H9 (cell line): ENCODE data around the gene TRPM4. TPM values are rescaled to one million over a fixed set of nuclear protein-coding genes. Genes with fewer than 3 reads are reported as not detected.

Source experiments
- DNase-seq: peaks from one replicate; pipeline ENCODE4 v3.0.0-alpha.2; 2017
- H2AFZ ChIP-seq: one replicate; pipeline ENCODE4 v1.6.1; 2013; ENCODE audit warnings: mild to moderate bottlenecking, low read length, control low read depth, moderate library complexity
- H2AK5ac ChIP-seq: 2 replicates; pipeline ENCODE4 v1.6.1; 2013; ENCODE audit warnings: low read length, control low read depth, mixed read lengths; ENCODE audit not compliant: insufficient read length
- H2BK120ac ChIP-seq: one replicate; pipeline ENCODE4 v1.6.1; 2013; ENCODE audit warnings: low read depth, mild to moderate bottlenecking, low read length, control low read depth, inconsistent platforms; ENCODE audit not compliant: poor library complexity, severe bottlenecking
- H2BK12ac ChIP-seq: 2 replicates; pipeline ENCODE4 v1.6.1; 2013; ENCODE audit warnings: low read length, control low read depth, mixed read lengths, low read depth; ENCODE audit not compliant: insufficient read length
- H2BK15ac ChIP-seq: 2 replicates; pipeline ENCODE4 v1.6.1; 2013; ENCODE audit warnings: low read depth, low read length, control low read depth
- H2BK20ac ChIP-seq: one replicate; pipeline ENCODE4 v1.6.1; 2013; ENCODE audit warnings: low read depth, mild to moderate bottlenecking, low read length, control low read depth, inconsistent platforms; ENCODE audit not compliant: poor library complexity, severe bottlenecking
- H2BK5ac ChIP-seq: 2 replicates; pipeline ENCODE4 v1.6.1; 2013; ENCODE audit warnings: low read length, control low read depth, mixed read lengths; ENCODE audit not compliant: insufficient read length
- H3K14ac ChIP-seq: 2 replicates; pipeline ENCODE4 v1.6.1; 2013; ENCODE audit warnings: low read length, control low read depth; ENCODE audit not compliant: insufficient read depth
- H3K18ac ChIP-seq: 2 replicates; pipeline ENCODE4 v1.6.1; 2013; ENCODE audit warnings: low read depth, mild to moderate bottlenecking, mixed read lengths, low read length, control low read depth; ENCODE audit not compliant: insufficient read length
- H3K23ac ChIP-seq: 2 replicates; pipeline ENCODE4 v1.6.1; 2013; ENCODE audit warnings: low read length, control low read depth, mixed read lengths, low read depth; ENCODE audit not compliant: insufficient read length
- H3K23me2 ChIP-seq: 2 replicates; pipeline ENCODE4 v1.6.1; 2013; ENCODE audit warnings: low read depth, mild to moderate bottlenecking, mixed read lengths, low read length, control low read depth; ENCODE audit not compliant: insufficient read length, poor library complexity, severe bottlenecking
- H3K27ac ChIP-seq: 2 replicates; pipeline ENCODE4 v1.5.1; 2013; ENCODE audit warnings: low read length, control low read depth, mixed read lengths, low read depth; ENCODE audit not compliant: insufficient read length
- H3K27me3 ChIP-seq: 2 replicates; pipeline ENCODE4 v1.6.1; 2013; ENCODE audit warnings: low read length, control low read depth, inconsistent platforms; ENCODE audit not compliant: insufficient read depth
- H3K4ac ChIP-seq: 2 replicates; pipeline ENCODE4 v1.6.1; 2013; ENCODE audit warnings: low read depth, mild to moderate bottlenecking, control low read depth, inconsistent platforms, low read length, moderate library complexity
- H3K4me1 ChIP-seq: 2 replicates; pipeline ENCODE4 v1.6.1; 2013; ENCODE audit warnings: low read length, control low read depth, inconsistent platforms; ENCODE audit not compliant: insufficient read depth
- H3K4me2 ChIP-seq: 2 replicates; pipeline ENCODE4 v1.6.1; 2013; ENCODE audit warnings: low read length, control low read depth, mixed read lengths; ENCODE audit not compliant: insufficient read length, insufficient read depth
- H3K56ac ChIP-seq: 2 replicates; pipeline ENCODE4 v1.6.1; 2013; ENCODE audit warnings: low read depth, mild to moderate bottlenecking, mixed read lengths, low read length, control low read depth; ENCODE audit not compliant: insufficient read length
- H3K79me1 ChIP-seq: 2 replicates; pipeline ENCODE4 v1.6.1; 2013; ENCODE audit warnings: low read depth, mild to moderate bottlenecking, moderate library complexity, low read length, control low read depth, inconsistent platforms; ENCODE audit not compliant: insufficient read depth, poor library complexity, severe bottlenecking
- H3K79me2 ChIP-seq: 2 replicates; pipeline ENCODE4 v1.6.1; 2013; ENCODE audit warnings: low read length, control low read depth, inconsistent platforms; ENCODE audit not compliant: insufficient read depth
- H3K9ac ChIP-seq: 2 replicates; pipeline ENCODE4 v1.6.1; 2013; ENCODE audit warnings: low read length, control low read depth, mixed read lengths; ENCODE audit not compliant: insufficient read length; ENCODE audit errors: extremely low read depth
- H3K9me3 ChIP-seq: one replicate; pipeline ENCODE4 v1.6.1; 2013; ENCODE audit warnings: low read depth, low read length, inconsistent platforms; ENCODE audit not compliant: control insufficient read depth
- H3T11ph ChIP-seq: one replicate; pipeline ENCODE4 v1.6.1; 2013; ENCODE audit warnings: mild to moderate bottlenecking, low read length, control low read depth, inconsistent platforms
- H4K20me1 ChIP-seq: one replicate; pipeline ENCODE4 v1.6.1; 2013; ENCODE audit not compliant: control insufficient read depth, insufficient read length, insufficient read depth
- H4K5ac ChIP-seq: 2 replicates; pipeline ENCODE4 v1.6.1; 2013; ENCODE audit warnings: low read depth, mild to moderate bottlenecking, mixed read lengths, low read length, control low read depth; ENCODE audit not compliant: insufficient read length
- H4K8ac ChIP-seq: replicated peaks from 2 replicates; pipeline ENCODE4 v1.6.1; 2013; ENCODE audit warnings: low read length, control low read depth, mixed read lengths, low read depth; ENCODE audit not compliant: insufficient read length
- H4K91ac ChIP-seq: 2 replicates; pipeline ENCODE4 v1.6.1; 2013; ENCODE audit warnings: low read depth, mild to moderate bottlenecking, moderate library complexity, mixed read lengths, low read length, control low read depth; ENCODE audit not compliant: insufficient read length
- H3K27ac Mint-ChIP-seq, 3 experiments: 2 replicates in 2 of 3; 3 replicates in 1 of 3; pipeline ENCODE4 v1.8.0; 2020 to 2021; ENCODE audit warnings: mixed read lengths in 3 of 3, mild to moderate bottlenecking in 1 of 3, moderate library complexity in 1 of 3
- H3K27me3 Mint-ChIP-seq: 2 replicates; pipeline ENCODE4 v1.8.0; 2021; ENCODE audit warnings: low read depth, mild to moderate bottlenecking, moderate library complexity, mixed read lengths
- H3K36me3 Mint-ChIP-seq, 3 experiments: 2 replicates in 2 of 3; 3 replicates in 1 of 3; pipeline ENCODE4 v1.8.0; 2020 to 2021; ENCODE audit warnings: low read depth in 3 of 3, mixed read lengths in 3 of 3; ENCODE audit not compliant: insufficient read depth in 1 of 3
- H3K4me1 Mint-ChIP-seq, 2 experiments: 2 replicates each; pipeline ENCODE4 v1.8.0; 2020; ENCODE audit warnings: mixed read lengths in 2 of 2
- H3K4me3 Mint-ChIP-seq, 2 experiments: 2 replicates in 1 of 2; 3 replicates in 1 of 2; pipeline ENCODE4 v1.8.0; 2020 to 2021; ENCODE audit warnings: mild to moderate bottlenecking in 2 of 2, mixed read lengths in 2 of 2, moderate library complexity in 1 of 2
- H3K9me3 Mint-ChIP-seq, 2 experiments: 2 replicates in 1 of 2; 3 replicates in 1 of 2; pipeline ENCODE4 v1.8.0; 2020; ENCODE audit warnings: mild to moderate bottlenecking in 2 of 2, mixed read lengths in 2 of 2, moderate library complexity in 1 of 2
- CTCF ChIP-seq: fragments of 200-600 bp; sonication (generic); conservative IDR thresholded peaks from 3 replicates; pipeline ENCODE4 v1.8.0; 2021; ENCODE audit warnings: antibody characterized with exemption, mild to moderate bottlenecking
- WGBS: extraction: QIAGEN DNeasy Blood & Tissue Kit; methylation state at CpG from one replicate; pipeline ENCODE4 v1.1.7; 2013; ENCODE audit warnings: missing lambda C conversion rate, low lambda C conversion rate, mixed read lengths; ENCODE audit not compliant: insufficient read length; ENCODE audit errors: extremely low coverage; 5-methylcytosine and 5-hydroxymethylcytosine counted together
- total RNA-seq: library from RNA; stranded (reverse); gene quantifications from 2 replicates; pipeline ENCODE4 v1.2.1, GENCODE V29; 2021

Gene TRPM4
- total RNA-seq, 1 experiment from 2014 or later: 6.9 TPM

- Histone ChIP-seq H2BK5ac (no peak overlapping the region), H4K8ac (no peak overlapping the region), H3K27me3 (no peaks in the 10 kb centered on the region; the same call in 1 of the 2 replicates), H3K4me2 (peak overlapping the region; percentile 54), H3K18ac (no peak overlapping the region), H3K56ac (no peak overlapping the region), H3K79me1 (no peaks in the 10 kb centered on the region), H3K9ac (no peak overlapping the region), H2BK20ac (no peak overlapping the region), H3K79me2 (no peaks in the 10 kb centered on the region), H3K4ac (no peak overlapping the region), H3K23ac (no peak overlapping the region), H4K5ac (no peak overlapping the region), H2AFZ (no peak overlapping the region), H4K20me1 (no peaks in the 10 kb centered on the region), H3K14ac (no peak overlapping the region), H3K27ac (no peak overlapping the region), H2AK5ac (no peak overlapping the region), H2BK12ac (no peak overlapping the region), H2BK120ac (no peak overlapping the region), H3T11ph (no peak overlapping the region), H3K23me2 (peaks cover 17% of the 10 kb centered on the region), H4K91ac (no peak overlapping the region), H2BK15ac (no peak overlapping the region; the same call in 1 of the 2 replicates), H3K4me1 (peaks cover 7% of the 10 kb centered on the region; the same call in 1 of the 2 replicates), H3K9me3 (no peaks in the 10 kb centered on the region)
- no CpG with 5 or more reads among the region's 10 CpGs for WGBS
- peaks cover 0 to 6% of the 10 kb centered on the region in 2 experiments; a peak in 2 of 5 replicates for H3K9me3 Mint-ChIP-seq
- H3K36me3 Mint-ChIP-seq: peaks cover 0 to 10% (median 0%) of the 10 kb centered on the region in 3 experiments; a peak in 3 of 7 replicates
- no peak for TF ChIP-seq CTCF
- peak overlapping the region in 1 of 2 experiments; percentile 96; a peak in 4 of 5 replicates for H3K4me3 Mint-ChIP-seq
- H3K4me1 Mint-ChIP-seq: peaks cover 16 to 52% of the 10 kb centered on the region in 2 experiments
- H3K27ac Mint-ChIP-seq: no peak overlapping the region
- H3K27me3 Mint-ChIP-seq: peaks cover 43% of the 10 kb centered on the region
- DNase-seq: no peak
These were observed 5.5 kb upstream of the TRPM4 start for GRCh38 chr19:49152119-49152550.
